ENCODE data around the gene SLC7A7.

Gene SLC7A7

DNA sequence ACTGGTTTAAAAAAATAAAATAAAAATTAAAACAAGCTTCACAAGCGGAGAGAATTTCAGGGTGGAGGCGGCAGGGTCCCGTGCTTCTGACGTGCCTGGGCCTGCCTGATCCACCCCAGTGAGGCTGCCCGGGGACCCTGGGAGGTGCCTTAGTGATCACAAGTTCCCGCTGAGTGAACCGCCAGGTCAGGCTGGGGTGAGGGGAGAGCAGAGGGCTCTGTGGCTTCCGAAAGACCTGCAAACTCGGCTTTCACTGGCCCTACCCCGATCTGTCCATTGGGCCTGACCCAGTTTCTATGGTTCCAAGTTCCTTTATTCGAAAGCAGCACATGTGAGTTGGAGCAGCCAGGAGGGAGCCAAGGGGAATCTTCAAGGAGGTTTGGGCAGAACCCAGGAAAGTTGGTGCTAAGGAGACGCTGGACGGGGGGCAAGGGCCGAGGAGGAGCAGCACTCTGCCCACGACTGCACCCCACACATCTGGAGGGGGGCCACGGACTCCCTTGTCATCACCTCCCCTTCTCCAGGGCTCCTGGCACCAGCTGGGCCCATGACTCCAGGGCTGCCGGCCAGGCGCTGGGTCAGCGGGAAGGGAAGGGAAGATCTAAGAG lies 34.1 kb upstream of the SLC7A7 start:
- Histone ChIP-seq H3K9ac (ENCODE audit: low read length) (no peak overlapping the region), H3K4me1 (ENCODE audit: control insufficient read depth, insufficient read depth, low read length) (peaks cover 60% of the 10 kb centered on the region), H3K27me3 (ENCODE audit: control insufficient read depth, insufficient read depth, low read length) (no peaks in the 10 kb centered on the region), H3K36me3 (ENCODE audit: control insufficient read depth, insufficient read depth, low read length) (peaks cover 24% of the 10 kb centered on the region), H3K27ac (ENCODE audit: low read depth, low read length) (peak overlapping the region; percentile 96), H3K4me3 (ENCODE audit: low read length) (peak overlapping the region; percentile 5)

GRCh38 chr14:22848351-22849164 lies 33.3 kb upstream of the SLC7A7 start:
- Histone ChIP-seq H3K4me1 (ENCODE audit: control insufficient read depth, insufficient read depth, low read length) (peaks cover 60% of the 10 kb centered on the region), H3K4me3 (ENCODE audit: low read length) (peak overlapping the region; percentile 47), H3K27me3 (ENCODE audit: control insufficient read depth, insufficient read depth, low read length) (no peaks in the 10 kb centered on the region), H3K36me3 (ENCODE audit: control insufficient read depth, insufficient read depth, low read length) (peaks cover 28% of the 10 kb centered on the region), H3K9ac (ENCODE audit: low read length) (peak overlapping the region; percentile 32), H3K27ac (ENCODE audit: low read depth, low read length) (peak overlapping the region; percentile 96)

DNA sequence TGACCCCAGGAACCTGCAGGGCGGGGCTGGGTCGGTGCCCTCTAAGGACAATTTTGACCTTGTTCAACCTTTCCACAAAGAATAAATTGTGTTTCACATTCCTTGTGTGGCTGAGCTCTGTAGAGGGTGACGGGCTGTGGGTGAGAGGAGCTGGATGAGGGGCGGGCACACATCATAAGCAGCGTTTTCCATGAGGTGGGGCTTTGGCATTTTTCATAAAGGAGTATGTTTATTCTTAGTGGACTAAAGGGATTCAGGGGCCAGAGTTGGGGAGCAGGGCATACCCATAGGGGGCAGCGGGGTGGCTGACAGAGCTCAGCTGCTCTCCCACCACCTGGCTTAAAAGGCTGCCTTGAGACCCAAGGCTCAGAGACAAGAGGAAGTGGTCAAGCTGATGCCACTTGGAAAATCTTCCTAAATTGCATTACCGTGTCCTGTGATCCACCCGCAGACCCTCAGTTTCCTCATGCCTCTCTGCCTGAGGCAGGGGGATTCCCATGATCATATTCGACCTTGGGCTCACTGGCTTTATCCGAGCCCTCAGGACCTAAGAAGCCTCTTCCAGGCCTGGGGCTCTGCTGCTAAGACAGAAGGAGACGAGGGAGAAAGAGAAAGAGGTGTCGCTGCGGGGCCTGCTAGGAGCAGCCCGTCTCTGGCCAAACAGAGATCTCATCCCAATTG lies 32.6 kb upstream of the SLC7A7 start:
- H3K27ac ChIP-seq (ENCODE audit: low read depth, low read length) = peak overlapping the region; percentile 96
- peak overlapping the region; percentile 42 for H3K9ac ChIP-seq (ENCODE audit: low read length)
- H3K4me1 ChIP-seq (ENCODE audit: control insufficient read depth, insufficient read depth, low read length) = peaks cover 58% of the 10 kb centered on the region
- peak overlapping the region; percentile 47 for H3K4me3 ChIP-seq (ENCODE audit: low read length)
- H3K36me3 ChIP-seq (ENCODE audit: control insufficient read depth, insufficient read depth, low read length) = peaks cover 33% of the 10 kb centered on the region
- H3K27me3 ChIP-seq (ENCODE audit: control insufficient read depth, insufficient read depth, low read length) = no peaks in the 10 kb centered on the region

DNA sequence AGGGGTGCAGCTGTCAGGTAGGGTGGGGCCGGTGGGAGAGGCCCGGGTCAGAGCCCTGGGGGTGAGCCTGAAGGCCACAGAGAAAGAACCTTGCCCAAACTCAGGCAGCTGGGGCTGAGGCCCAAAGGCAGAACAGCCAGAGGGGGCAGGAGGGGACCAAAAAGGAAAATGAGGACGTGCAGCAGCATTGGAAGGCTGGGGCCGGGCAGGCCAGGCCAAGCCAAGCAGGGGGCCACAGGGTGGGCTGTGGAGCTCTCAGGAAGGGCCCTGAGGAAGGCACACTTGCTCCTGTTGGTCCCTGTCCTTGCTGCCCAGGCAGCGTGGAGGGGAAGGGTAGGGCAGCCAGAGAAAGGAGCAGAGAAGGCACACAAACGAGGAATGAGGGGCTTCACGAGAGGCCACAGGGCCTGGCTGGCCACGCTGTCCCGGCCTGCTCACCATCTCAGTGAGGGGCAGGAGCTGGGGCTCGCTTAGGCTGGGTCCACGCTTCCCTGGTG lies 31.6 kb upstream of the SLC7A7 start:
- no peak overlapping the region for H3K4me3 ChIP-seq (ENCODE audit: low read length)
- peak overlapping the region; percentile 71 for H3K27ac ChIP-seq (ENCODE audit: low read depth, low read length)
- H3K27me3 ChIP-seq (ENCODE audit: control insufficient read depth, insufficient read depth, low read length) = no peaks in the 10 kb centered on the region
- H3K36me3 ChIP-seq (ENCODE audit: control insufficient read depth, insufficient read depth, low read length) = peaks cover 40% of the 10 kb centered on the region
- H3K4me1 ChIP-seq (ENCODE audit: control insufficient read depth, insufficient read depth, low read length) = peaks cover 56% of the 10 kb centered on the region
- H3K9ac ChIP-seq (ENCODE audit: low read length) = no peak overlapping the region

DNA sequence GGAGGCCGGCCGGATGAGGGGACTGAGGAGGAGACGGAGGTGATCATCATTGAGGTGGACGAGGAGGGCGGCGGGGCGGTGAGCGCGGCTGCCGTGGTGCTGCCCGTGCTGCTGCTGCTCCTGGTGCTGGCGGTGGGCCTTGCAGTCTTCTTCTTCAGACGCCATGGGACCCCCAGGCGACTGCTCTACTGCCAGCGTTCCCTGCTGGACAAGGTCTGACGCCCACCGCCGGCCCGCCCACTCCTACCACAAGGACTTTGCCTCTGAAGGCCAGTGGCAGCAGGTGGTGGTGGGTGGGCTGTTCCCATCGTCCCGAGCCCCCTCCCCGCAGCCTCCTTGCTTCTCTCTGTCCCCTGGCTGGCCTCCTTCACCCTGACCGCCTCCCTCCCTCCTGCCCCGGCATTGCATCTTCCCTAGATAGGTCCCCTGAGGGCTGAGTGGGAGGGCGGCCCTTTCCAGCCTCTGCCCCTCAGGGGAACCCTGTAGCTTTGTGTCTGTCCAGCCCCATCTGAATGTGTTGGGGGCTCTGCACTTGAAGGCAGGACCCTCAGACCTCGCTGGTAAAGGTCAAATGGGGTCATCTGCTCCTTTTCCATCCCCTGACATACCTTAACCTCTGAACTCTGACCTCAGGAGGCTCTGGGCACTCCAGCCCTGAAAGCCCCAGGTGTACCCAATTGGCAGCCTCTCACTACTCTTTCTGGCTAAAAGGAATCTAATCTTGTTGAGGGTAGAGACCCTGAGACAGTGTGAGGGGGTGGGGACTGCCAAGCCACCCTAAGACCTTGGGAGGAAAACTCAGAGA lies 30.8 kb upstream of the SLC7A7 start:
- Histone ChIP-seq H3K27me3 (ENCODE audit: control insufficient read depth, insufficient read depth, low read length) (no peaks in the 10 kb centered on the region), H3K4me1 (ENCODE audit: control insufficient read depth, insufficient read depth, low read length) (peaks cover 50% of the 10 kb centered on the region), H3K4me3 (ENCODE audit: low read length) (no peak overlapping the region), H3K9ac (ENCODE audit: low read length) (no peak overlapping the region), H3K27ac (ENCODE audit: low read depth, low read length) (peak overlapping the region; percentile 71), H3K36me3 (ENCODE audit: control insufficient read depth, insufficient read depth, low read length) (peaks cover 47% of the 10 kb centered on the region)

DNA sequence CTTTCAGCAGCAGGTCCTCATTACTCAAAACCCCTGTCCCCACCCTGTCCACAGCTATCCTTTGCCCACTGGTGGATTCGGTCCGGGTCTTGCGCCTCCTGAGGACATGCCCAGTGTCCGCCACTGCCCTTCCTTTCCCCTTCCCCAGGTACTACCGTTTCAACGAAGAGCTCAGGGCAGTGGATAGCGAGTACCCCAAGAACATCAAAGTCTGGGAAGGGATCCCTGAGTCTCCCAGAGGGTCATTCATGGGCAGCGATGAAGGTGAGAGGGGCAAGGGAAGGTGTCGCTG lies 29.8 kb upstream of the SLC7A7 start:
- peaks cover 47% of the 10 kb centered on the region for H3K36me3 ChIP-seq (ENCODE audit: control insufficient read depth, insufficient read depth, low read length)
- no peak overlapping the region for H3K9ac ChIP-seq (ENCODE audit: low read length)
- H3K27me3 ChIP-seq (ENCODE audit: control insufficient read depth, insufficient read depth, low read length) = no peaks in the 10 kb centered on the region
- H3K4me1 ChIP-seq (ENCODE audit: control insufficient read depth, insufficient read depth, low read length) = peaks cover 40% of the 10 kb centered on the region
- H3K4me3 ChIP-seq (ENCODE audit: low read length) = no peak overlapping the region
- no peak overlapping the region for H3K27ac ChIP-seq (ENCODE audit: low read depth, low read length)

DNA sequence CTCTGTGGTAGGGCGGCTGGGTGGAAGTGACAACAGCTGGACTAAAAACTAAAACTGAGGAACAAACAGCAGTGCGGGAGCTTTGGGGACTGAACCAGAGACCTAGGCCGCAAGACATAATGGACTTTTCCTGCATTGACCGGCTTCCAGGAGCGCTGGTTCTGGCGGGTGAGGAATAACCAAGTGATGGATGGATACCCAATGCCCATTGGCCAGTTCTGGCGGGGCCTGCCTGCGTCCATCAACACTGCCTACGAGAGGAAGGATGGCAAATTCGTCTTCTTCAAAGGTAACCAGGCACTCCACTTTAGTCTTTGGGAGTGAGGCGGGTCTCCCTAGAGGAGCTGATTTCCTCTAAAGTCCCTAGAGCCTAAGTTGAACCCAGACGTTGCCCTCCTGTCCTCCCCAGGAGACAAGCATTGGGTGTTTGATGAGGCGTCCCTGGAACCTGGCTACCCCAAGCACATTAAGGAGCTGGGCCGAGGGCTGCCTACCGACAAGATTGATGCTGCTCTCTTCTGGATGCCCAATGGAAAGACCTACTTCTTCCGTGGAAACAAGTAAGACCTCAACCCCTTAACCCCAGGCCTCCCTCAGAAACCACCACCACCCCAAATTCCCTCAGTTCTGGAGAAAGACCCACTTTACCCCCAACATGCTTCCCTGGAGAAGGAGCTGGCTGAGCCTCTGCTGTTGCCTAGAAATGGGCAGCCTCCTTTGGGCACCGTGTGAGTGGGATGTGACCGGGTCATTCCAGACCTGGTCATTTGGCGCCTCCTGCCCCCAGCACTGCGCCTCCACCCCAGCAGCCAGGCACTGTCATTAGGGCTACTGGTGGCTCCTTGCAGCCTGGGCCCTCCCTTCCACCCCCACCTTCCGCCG lies 29.2 kb upstream of the SLC7A7 start:
- H3K36me3 ChIP-seq (ENCODE audit: control insufficient read depth, insufficient read depth, low read length) = peaks cover 47% of the 10 kb centered on the region
- no peak overlapping the region for H3K27ac ChIP-seq (ENCODE audit: low read depth, low read length)
- H3K4me1 ChIP-seq (ENCODE audit: control insufficient read depth, insufficient read depth, low read length) = peaks cover 36% of the 10 kb centered on the region
- no peak overlapping the region for H3K4me3 ChIP-seq (ENCODE audit: low read length)
- H3K27me3 ChIP-seq (ENCODE audit: control insufficient read depth, insufficient read depth, low read length) = no peaks in the 10 kb centered on the region
- no peak overlapping the region for H3K9ac ChIP-seq (ENCODE audit: low read length)

DNA sequence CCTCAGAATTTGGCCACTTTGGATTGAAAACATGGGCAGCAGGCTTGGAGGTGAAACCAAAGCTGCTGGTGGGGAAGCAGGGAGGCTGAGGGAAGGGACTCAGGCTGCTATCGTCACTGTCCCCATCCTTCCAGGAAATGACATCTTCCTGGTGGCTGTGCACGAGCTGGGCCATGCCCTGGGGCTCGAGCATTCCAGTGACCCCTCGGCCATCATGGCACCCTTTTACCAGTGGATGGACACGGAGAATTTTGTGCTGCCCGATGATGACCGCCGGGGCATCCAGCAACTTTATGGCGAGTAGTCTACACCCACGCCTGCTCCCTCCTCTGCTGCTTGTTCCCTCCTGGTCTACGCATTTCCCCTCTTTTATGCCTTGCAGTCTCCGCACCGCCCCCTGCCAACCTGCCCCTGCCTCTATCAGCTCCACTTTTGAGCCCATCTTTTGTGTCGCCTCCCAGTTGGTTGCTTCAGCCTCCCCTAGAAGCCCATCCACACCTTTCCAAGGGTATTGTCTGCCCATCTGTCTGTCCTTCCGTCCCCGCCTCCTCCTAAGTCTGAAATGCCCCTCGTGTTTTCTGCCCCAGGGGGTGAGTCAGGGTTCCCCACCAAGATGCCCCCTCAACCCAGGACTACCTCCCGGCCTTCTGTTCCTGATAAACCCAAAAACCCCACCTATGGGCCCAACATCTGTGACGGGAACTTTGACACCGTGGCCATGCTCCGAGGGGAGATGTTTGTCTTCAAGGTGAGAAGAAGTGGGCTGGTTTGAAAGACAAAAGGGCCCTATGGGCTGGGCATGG lies 28.1 kb upstream of the SLC7A7 start:
- H3K4me1 ChIP-seq (ENCODE audit: control insufficient read depth, insufficient read depth, low read length) = peaks cover 36% of the 10 kb centered on the region
- no peaks in the 10 kb centered on the region for H3K27me3 ChIP-seq (ENCODE audit: control insufficient read depth, insufficient read depth, low read length)

GRCh38 chr14:22842211-22843122 lies 27.2 kb upstream of the SLC7A7 start:
- H3K36me3 ChIP-seq (ENCODE audit: control insufficient read depth, insufficient read depth, low read length) = peaks cover 47% of the 10 kb centered on the region
- no peak overlapping the region for H3K9ac ChIP-seq (ENCODE audit: low read length)
- no peak overlapping the region for H3K4me3 ChIP-seq (ENCODE audit: low read length)
- H3K27ac ChIP-seq (ENCODE audit: low read depth, low read length) = no peak overlapping the region
- peaks cover 28% of the 10 kb centered on the region for H3K4me1 ChIP-seq (ENCODE audit: control insufficient read depth, insufficient read depth, low read length)
- H3K27me3 ChIP-seq (ENCODE audit: control insufficient read depth, insufficient read depth, low read length) = no peaks in the 10 kb centered on the region

More for the DNA sequence above, 28.1 kb upstream of the SLC7A7 start:
- Histone ChIP-seq H3K9ac (ENCODE audit: low read length) (no peak overlapping the region), H3K36me3 (ENCODE audit: control insufficient read depth, insufficient read depth, low read length) (peaks cover 47% of the 10 kb centered on the region), H3K27ac (ENCODE audit: low read depth, low read length) (no peak overlapping the region), H3K4me3 (ENCODE audit: low read length) (no peak overlapping the region)

- Histone ChIP-seq H3K9ac (ENCODE audit: low read length) (no peak overlapping the region), H3K27me3 (ENCODE audit: control insufficient read depth, insufficient read depth, low read length) (no peaks in the 10 kb centered on the region), H3K4me1 (ENCODE audit: control insufficient read depth, insufficient read depth, low read length) (peaks cover 24% of the 10 kb centered on the region), H3K27ac (ENCODE audit: low read depth, low read length) (no peak overlapping the region), H3K4me3 (ENCODE audit: low read length) (no peak overlapping the region), H3K36me3 (ENCODE audit: control insufficient read depth, insufficient read depth, low read length) (peaks cover 44% of the 10 kb centered on the region)
Measured at GRCh38 chr14:22841769-22842168, 26.5 kb upstream of the SLC7A7 start.
